HepG2 (cell line): ENCODE data around the gene DDX19B. TPM values are rescaled to one million over a fixed set of nuclear protein-coding genes. Genes with fewer than 3 reads are reported as not detected.

Experiments
- ATF7-NPFF ChIP-seq: sonication (generic); formaldehyde crosslinking; IDR thresholded peaks from 2 replicates; pipeline ENCODE4 v1.8.1; 2023; ENCODE audit warnings: mild to moderate bottlenecking, low read depth, missing genetic modification reagents, moderate library complexity
- CCAR2 ChIP-seq: fragments of 200-400 bp; formaldehyde crosslinking; optimal IDR thresholded peaks from 2 replicates; pipeline ENCODE3; 2018; ENCODE audit warnings: low read depth, mild to moderate bottlenecking, low read length, moderate library complexity
- DDIT3 ChIP-seq: sonication (generic); formaldehyde crosslinking; IDR thresholded peaks from 2 replicates; pipeline ENCODE4 v1.4.0; 2020; ENCODE audit warnings: mild to moderate bottlenecking, missing genetic modification reagents
- ELK4 ChIP-seq: sonication (generic); formaldehyde crosslinking; IDR thresholded peaks from 2 replicates; pipeline ENCODE4 v1.9.0; 2021; ENCODE audit warnings: missing genetic modification reagents, borderline replicate concordance
- GLI4 ChIP-seq: sonication (generic); formaldehyde crosslinking; IDR thresholded peaks from 2 replicates; pipeline ENCODE4 v1.5.1; 2020; ENCODE audit warnings: missing genetic modification reagents, mild to moderate bottlenecking, moderate library complexity, borderline replicate concordance
- HCFC1 ChIP-seq: fragments of 150-350 bp; IDR thresholded peaks from 2 replicates; pipeline ENCODE4 v1.6.1; 2014; ENCODE audit warnings: low read depth, low read length
- HHEX ChIP-seq: IDR thresholded peaks from 2 replicates; pipeline ENCODE4 v1.6.1; 2016; ENCODE audit warnings: control low read depth
- JUNB ChIP-seq: sonication (generic); formaldehyde crosslinking; IDR thresholded peaks from 2 replicates; pipeline ENCODE4 v1.8.0; 2022; ENCODE audit warnings: missing genetic modification reagents, mild to moderate bottlenecking, borderline replicate concordance
- KLF12 ChIP-seq: sonication (generic); formaldehyde crosslinking; IDR thresholded peaks from 2 replicates; pipeline ENCODE4 v1.4.0; 2020; ENCODE audit warnings: missing genetic modification reagents, borderline replicate concordance
- MEF2D ChIP-seq: sonication (generic); formaldehyde crosslinking; IDR thresholded peaks from 2 replicates; pipeline ENCODE4 v1.5.1; 2020; ENCODE audit warnings: mild to moderate bottlenecking, missing genetic modification reagents
- NFKBIZ ChIP-seq: IDR thresholded peaks from 2 replicates; pipeline ENCODE4 v1.6.1; 2018; ENCODE audit warnings: missing genetic modification reagents, missing compliant biosample characterization
- NFRKB ChIP-seq: fragments of 450-650 bp; IDR thresholded peaks from 2 replicates; pipeline ENCODE4 v1.6.1; 2017
- NKX3-1 ChIP-seq: sonication (generic); formaldehyde crosslinking; IDR thresholded peaks from 2 replicates; pipeline ENCODE4 v1.5.0; 2020; ENCODE audit warnings: missing genetic modification reagents
- ZEB1 ChIP-seq: IDR thresholded peaks from 2 replicates; pipeline ENCODE4 v1.6.1; 2012; ENCODE audit warnings: mild to moderate bottlenecking, low read depth, inconsistent platforms; ENCODE audit not compliant: insufficient replicate concordance
- ZFX ChIP-seq: sonication (generic); formaldehyde crosslinking; IDR thresholded peaks from 2 replicates; pipeline ENCODE4 v1.4.0; 2020; ENCODE audit warnings: mild to moderate bottlenecking, low read depth, missing genetic modification reagents, moderate library complexity
- ZMAT3 ChIP-seq: sonication (generic); formaldehyde crosslinking; conservative IDR thresholded peaks from 2 replicates; pipeline ENCODE4 v1.7.0; 2021; ENCODE audit warnings: missing genetic modification reagents
- ZNF205 ChIP-seq: IDR thresholded peaks from 2 replicates; pipeline ENCODE4 v1.6.1; 2018; ENCODE audit warnings: missing biosample characterization, missing genetic modification reagents
- ZNF30 ChIP-seq: sonication (generic); formaldehyde crosslinking; IDR thresholded peaks from 2 replicates; pipeline ENCODE4 v1.5.0; 2020; ENCODE audit warnings: mild to moderate bottlenecking, missing genetic modification reagents
- ZNF501 ChIP-seq: sonication (generic); formaldehyde crosslinking; IDR thresholded peaks from 2 replicates; pipeline ENCODE4 v1.5.1; 2020; ENCODE audit warnings: mild to moderate bottlenecking, moderate library complexity, missing genetic modification reagents
- ZNF616 ChIP-seq: sonication (generic); formaldehyde crosslinking; IDR thresholded peaks from 2 replicates; pipeline ENCODE4 v1.5.0; 2020; ENCODE audit warnings: low read depth, mild to moderate bottlenecking, missing genetic modification reagents
- polyA plus RNA-seq, 8 experiments: library from polyadenylated mRNA; depleted of rRNA in 3 of 8; stranded (reverse) in 7 of 8; unstranded in 1 of 8; fragments of >200 nt; fragmentation: Illumina TruSeq in 4 of 8; extraction: Trizol in 4 of 8; gene quantifications; 2 replicates each; pipeline versions ENCODE4 v1.2.1 to v1.2.3, GENCODE V29; 2011 to 2016; ENCODE audit warnings: low read depth in 4 of 8, missing spikeins in 1 of 8, mixed read lengths in 1 of 8; ENCODE audit not compliant: insufficient read depth in 1 of 8
- total RNA-seq, 5 experiments: library from RNA; depleted of rRNA; stranded (reverse); fragments of >200 nt; fragmentation: Illumina TruSeq; extraction: Trizol; gene quantifications; 2 replicates each; pipeline ENCODE4 v1.2.3, GENCODE V29; 2016; ENCODE audit warnings: low read depth in 1 of 5
- TF ChIP-seq, protein P1 (sequence below): sonication (generic); formaldehyde crosslinking; conservative IDR thresholded peaks from 2 replicates; pipeline ENCODE4 v1.8.1; 2023; ENCODE audit warnings: missing genetic modification reagents
- TF ChIP-seq, protein P2 (sequence below): sonication (generic); formaldehyde crosslinking; IDR thresholded peaks from 2 replicates; pipeline ENCODE4 v1.5.0; 2020; ENCODE audit warnings: mild to moderate bottlenecking, missing genetic modification reagents
- TF ChIP-seq, protein P3 (sequence below): sonication (generic); formaldehyde crosslinking; IDR thresholded peaks from 2 replicates; pipeline ENCODE4 v1.5.1; 2020; ENCODE audit warnings: missing genetic modification reagents, mild to moderate bottlenecking, borderline replicate concordance

The DDX19B gene
- total and polyA plus RNA-seq, 2 of the 13 experiments (the other 11 are each of a cell fraction or from before 2014, with no cell fraction given) = 36.2 to 40.0 TPM

DNA sequence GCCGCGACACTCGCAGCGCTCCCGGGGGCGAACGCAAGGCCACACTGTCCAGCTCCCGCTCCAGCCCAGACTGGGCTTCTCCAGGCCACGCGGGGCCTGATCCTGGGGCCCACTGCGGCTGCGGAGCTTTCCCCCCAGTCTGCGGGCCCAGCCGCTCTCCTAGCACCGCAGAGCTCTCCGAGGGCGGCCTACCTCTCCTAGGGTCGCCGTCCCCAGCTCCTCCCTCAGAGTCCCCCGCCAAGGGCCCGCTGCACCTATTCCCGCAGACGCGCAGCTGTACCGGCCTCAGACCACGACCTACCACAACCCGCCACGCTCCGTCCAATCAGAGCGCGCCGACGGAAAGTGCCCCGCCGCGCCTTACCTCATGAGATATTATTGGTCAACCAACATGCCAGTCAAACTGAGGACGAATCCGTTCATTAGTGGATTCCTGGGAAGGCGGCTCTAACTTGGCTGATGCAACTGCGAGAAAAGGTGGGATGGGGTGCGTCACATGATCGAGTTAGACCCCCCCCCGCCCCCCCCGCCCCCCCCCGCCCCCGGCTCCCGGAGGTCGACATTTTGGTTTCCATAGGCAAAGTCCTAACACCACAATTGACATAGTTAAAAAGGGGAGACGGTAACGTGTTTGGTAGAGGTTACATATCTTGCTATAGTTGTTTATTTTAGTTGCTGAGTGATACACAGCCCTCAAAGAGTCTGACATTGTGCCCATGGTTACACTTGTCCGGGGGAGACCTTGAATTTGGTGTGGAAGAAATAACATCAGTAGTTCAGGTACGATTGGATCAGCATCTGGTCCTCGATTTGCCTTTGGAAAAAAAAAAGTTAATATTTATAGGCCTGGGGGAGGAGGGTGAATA is 9.5 kb upstream of the DDX19B start, which contains the start of gene AARS1 (continued):
- TF ChIP-seq ELK4 (CRISPR knock-in tag) = no peak; the same call in 1 of the 2 replicates
- peak; percentile 44 for TF ChIP-seq ZMAT3 (CRISPR knock-in tag)
- TF ChIP-seq, protein P1, sequence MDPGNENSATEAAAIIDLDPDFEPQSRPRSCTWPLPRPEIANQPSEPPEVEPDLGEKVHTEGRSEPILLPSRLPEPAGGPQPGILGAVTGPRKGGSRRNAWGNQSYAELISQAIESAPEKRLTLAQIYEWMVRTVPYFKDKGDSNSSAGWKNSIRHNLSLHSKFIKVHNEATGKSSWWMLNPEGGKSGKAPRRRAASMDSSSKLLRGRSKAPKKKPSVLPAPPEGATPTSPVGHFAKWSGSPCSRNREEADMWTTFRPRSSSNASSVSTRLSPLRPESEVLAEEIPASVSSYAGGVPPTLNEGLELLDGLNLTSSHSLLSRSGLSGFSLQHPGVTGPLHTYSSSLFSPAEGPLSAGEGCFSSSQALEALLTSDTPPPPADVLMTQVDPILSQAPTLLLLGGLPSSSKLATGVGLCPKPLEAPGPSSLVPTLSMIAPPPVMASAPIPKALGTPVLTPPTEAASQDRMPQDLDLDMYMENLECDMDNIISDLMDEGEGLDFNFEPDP (CRISPR knock-in tag) = no peak
- peak; percentile 97 for TF ChIP-seq DDIT3 (CRISPR knock-in tag)
- TF ChIP-seq, protein P2, sequence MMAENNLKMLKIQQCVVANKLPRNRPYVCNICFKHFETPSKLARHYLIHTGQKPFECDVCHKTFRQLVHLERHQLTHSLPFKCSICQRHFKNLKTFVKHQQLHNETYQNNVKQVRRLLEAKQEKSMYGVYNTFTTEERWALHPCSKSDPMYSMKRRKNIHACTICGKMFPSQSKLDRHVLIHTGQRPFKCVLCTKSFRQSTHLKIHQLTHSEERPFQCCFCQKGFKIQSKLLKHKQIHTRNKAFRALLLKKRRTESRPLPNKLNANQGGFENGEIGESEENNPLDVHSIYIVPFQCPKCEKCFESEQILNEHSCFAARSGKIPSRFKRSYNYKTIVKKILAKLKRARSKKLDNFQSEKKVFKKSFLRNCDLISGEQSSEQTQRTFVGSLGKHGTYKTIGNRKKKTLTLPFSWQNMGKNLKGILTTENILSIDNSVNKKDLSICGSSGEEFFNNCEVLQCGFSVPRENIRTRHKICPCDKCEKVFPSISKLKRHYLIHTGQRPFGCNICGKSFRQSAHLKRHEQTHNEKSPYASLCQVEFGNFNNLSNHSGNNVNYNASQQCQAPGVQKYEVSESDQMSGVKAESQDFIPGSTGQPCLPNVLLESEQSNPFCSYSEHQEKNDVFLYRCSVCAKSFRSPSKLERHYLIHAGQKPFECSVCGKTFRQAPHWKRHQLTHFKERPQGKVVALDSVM = peak; percentile 64; the same call in 1 of the 2 replicates
- TF ChIP-seq KLF12 = peak; percentile 80; the same call in 1 of the 2 replicates
- TF ChIP-seq NFKBIZ (CRISPR knock-in tag) = no peak
- 0 out of 2 replicates have a peak, but pooled peaks have one; percentile 44 for TF ChIP-seq ZNF205 (CRISPR knock-in tag)
- no peak for TF ChIP-seq HHEX (CRISPR knock-in tag)
- no peak for TF ChIP-seq CCAR2
- TF ChIP-seq ZNF501 (CRISPR knock-in tag) = peak; percentile 37; the same call in 1 of the 2 replicates
- peak; percentile 91 for TF ChIP-seq ATF7-NPFF (CRISPR knock-in tag)
- TF ChIP-seq NFRKB = no peak
- TF ChIP-seq, protein P3, sequence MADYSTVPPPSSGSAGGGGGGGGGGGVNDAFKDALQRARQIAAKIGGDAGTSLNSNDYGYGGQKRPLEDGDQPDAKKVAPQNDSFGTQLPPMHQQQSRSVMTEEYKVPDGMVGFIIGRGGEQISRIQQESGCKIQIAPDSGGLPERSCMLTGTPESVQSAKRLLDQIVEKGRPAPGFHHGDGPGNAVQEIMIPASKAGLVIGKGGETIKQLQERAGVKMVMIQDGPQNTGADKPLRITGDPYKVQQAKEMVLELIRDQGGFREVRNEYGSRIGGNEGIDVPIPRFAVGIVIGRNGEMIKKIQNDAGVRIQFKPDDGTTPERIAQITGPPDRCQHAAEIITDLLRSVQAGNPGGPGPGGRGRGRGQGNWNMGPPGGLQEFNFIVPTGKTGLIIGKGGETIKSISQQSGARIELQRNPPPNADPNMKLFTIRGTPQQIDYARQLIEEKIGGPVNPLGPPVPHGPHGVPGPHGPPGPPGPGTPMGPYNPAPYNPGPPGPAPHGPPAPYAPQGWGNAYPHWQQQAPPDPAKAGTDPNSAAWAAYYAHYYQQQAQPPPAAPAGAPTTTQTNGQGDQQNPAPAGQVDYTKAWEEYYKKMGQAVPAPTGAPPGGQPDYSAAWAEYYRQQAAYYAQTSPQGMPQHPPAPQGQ (CRISPR knock-in tag) = no peak
- TF ChIP-seq ZNF616 (CRISPR knock-in tag) = peak; percentile 67
- TF ChIP-seq ZNF30 (CRISPR knock-in tag) = no peak
- TF ChIP-seq HCFC1 = peak; percentile 45; the same call in 1 of the 2 replicates
- no peak for TF ChIP-seq ZEB1
- TF ChIP-seq ZFX (CRISPR knock-in tag) = peak; percentile 100
- TF ChIP-seq MEF2D (CRISPR knock-in tag) = peak; percentile 67
- no peak for TF ChIP-seq GLI4 (CRISPR knock-in tag)
- no peak for TF ChIP-seq JUNB (CRISPR knock-in tag)
- peak; percentile 92; the same call in 1 of the 2 replicates for TF ChIP-seq NKX3-1 (CRISPR knock-in tag)
